HG03196 (cell line): Measurements from ENCODE around the gene ESR1.

Experiments
- ATAC-seq: cut with Tn5 transposase; IDR thresholded peaks from one replicate; pipeline ENCODE4 v1.9.1; 2021; ENCODE audit not compliant: unreplicated experiment

ESR1 gene

GRCh38 chr6:152089992-152090391, 282.5 kb downstream of the ESR1 start:
- ATAC-seq, result no peak

DNA sequence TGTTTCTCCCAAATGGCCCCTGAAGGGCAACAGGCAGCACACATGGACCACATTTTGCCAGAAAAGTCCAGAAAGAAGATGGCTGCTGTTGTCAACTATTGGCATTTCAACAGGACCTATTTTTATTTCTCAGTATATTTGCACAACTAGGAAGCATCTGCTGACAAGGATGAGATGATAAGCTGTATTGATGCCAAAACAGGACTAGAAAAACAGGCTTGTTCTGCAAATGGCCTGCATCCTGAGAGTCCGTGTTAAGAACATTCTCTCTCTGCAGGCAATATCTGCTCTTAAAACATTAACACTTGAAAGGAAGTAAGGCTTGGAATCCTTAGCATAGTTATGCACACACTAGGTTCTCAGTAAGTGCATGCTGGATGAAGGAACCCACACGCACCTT, 283.7 kb downstream of the ESR1 start:
- ATAC-seq, result no peak

GRCh38 chr6:152091851-152092341, 284.4 kb downstream of the ESR1 start:
- no peak for ATAC-seq

GRCh38 chr6:152093711-152094110, 286.2 kb downstream of the ESR1 start:
- ATAC-seq, result no peak

GRCh38 chr6:152094276-152094675, 286.8 kb downstream of the ESR1 start:
- no peak for ATAC-seq

GRCh38 chr6:152094992-152095592, 287.6 kb downstream of the ESR1 start:
- no peak for ATAC-seq

DNA sequence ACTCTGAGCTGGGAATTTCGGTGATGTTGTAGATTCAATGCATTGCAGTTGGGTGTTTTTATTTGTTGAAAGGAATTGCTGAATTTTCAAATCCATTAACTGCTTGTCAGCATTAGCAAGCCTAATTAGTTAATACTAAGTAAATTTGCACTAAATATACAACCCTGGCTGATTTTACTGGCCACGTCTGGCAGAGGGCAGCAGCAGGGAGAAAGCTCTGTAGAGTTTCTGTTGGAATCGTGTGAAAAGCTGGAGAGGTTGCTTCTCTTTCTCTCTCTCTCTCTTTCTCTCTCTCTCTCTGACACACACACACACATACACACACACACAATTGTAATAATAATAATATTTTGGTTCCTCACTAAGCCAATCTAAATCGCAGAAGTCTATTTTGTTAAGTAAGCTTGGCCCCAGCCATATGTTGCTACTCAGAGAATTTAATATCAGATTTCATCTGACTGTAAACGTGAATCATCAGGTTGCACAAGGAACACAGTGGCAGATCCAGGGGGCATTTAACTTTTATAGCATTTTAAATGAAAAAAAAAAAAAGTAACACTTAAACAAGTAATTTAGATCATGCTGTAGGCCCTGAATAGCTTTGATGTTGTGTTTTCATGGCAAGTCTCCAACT, 289.5 kb downstream of the ESR1 start:
- ATAC-seq, result no peak

- ATAC-seq, result no peak
These were observed 291.2 kb downstream of the ESR1 start for GRCh38 chr6:152098683-152099082.

DNA sequence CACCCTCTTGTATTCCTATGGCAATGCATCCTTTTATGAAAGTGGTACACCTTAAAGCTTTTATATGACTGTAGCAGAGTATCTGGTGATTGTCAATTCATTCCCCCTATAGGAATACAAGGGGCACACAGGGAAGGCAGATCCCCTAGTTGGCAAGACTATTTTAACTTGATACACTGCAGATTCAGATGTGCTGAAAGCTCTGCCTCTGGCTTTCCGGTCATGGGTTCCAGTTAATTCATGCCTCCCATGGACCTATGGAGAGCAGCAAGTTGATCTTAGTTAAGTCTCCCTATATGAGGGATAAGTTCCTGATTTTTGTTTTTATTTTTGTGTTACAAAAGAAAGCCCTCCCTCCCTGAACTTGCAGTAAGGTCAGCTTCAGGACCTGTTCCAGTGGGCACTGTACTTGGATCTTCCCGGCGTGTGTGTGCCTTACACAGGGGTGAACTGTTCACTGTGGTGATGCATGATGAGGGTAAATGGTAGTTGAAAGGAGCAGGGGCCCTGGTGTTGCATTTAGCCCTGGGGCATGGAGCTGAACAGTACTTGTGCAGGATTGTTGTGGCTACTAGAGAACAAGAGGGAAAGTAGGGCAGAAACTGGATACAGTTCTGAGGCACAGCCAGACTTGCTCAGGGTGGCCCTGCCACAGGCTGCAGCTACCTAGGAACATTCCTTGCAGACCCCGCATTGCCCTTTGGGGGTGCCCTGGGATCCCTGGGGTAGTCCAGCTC, 292.1 kb downstream of the ESR1 start:
- no peak for ATAC-seq

DNA sequence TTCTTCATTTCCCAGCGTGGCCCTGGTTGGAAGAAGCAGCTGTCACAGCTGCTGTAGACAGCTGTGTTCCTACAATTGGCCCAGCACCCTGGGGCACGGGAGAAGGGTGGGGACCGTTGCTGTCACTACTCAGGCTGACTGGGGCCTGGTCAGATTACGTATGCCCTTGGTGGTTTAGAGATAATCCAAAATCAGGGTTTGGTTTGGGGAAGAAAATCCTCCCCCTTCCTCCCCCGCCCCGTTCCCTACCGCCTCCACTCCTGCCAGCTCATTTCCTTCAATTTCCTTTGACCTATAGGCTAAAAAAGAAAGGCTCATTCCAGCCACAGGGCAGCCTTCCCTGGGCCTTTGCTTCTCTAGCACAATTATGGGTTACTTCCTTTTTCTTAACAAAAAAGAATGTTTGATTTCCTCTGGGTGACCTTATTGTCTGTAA, 292.7 kb downstream of the ESR1 start:
- no peak for ATAC-seq

DNA sequence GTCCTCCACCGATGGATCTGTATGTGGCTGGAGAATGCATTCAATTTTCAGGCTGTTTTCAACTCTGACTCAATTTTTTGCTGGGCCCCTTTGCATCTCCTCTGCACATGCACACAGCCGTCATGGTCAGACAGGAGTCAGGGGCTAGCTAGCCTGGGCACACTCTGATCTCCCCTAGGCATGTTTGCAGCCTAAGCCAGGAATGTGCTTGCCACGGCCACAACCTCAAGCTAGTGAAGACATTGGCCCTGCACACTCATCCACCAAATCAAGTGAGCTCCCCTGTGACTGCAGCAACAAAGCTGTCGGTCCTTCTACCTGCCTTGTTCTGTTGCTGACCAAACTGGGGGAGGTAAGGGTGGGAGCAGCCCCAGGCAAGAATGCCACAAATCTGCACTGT, 300.5 kb downstream of the ESR1 start:
- ATAC-seq, result no peak

DNA sequence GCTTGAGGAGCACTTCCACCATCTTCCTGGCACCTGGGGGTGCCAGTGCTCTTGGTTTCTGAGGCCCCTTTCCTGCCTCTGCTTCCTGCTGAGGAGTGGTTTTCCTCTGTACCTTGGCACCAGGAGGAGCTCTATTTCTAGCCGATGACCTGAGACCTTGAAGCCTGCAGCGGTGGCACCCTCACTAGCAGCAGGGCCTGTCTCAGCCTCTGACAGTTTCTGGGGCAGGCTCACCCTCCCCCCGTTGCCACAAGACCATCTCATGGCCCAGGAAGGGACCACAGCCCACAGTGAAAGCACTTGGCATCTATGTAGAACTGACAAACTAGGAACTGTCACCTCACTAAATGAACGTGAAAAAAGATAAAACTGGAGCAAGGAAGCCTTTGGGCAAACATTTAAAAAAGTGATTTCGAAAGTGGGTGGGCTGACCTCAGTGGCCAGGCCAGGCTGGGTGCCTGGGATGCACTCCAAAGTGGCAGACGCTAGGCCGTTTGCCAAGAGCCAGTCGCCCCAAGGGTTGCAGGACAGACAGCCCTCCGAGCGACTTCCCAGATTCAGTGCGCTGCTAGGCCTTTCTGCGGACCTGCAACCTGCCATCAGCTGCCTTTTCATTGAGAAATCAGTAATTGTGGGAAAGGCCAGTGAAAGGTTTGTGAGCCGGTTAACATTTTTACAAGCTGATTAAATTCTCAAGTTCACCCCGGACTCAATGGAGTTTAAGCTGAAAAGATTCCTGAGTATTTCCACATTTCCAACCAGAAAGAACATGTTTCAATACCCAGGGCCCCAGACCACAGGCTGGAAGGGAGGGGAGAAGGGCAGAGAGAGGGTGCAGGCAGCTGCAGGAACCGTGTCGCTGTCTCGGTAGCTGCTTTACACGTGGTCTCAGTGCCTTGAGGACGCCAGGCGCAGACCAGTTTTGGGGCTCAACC, 303.7 kb downstream of the ESR1 start:
- ATAC-seq, result no peak

GRCh38 chr6:152112491-152113261, 305.2 kb downstream of the ESR1 start:
- no peak for ATAC-seq

GRCh38 chr6:152117156-152118133, 310.0 kb downstream of the ESR1 start:
- peak; percentile 75 for ATAC-seq

- ATAC-seq, result no peak
These were observed 310.7 kb downstream of the ESR1 start for GRCh38 chr6:152118224-152118623.

DNA sequence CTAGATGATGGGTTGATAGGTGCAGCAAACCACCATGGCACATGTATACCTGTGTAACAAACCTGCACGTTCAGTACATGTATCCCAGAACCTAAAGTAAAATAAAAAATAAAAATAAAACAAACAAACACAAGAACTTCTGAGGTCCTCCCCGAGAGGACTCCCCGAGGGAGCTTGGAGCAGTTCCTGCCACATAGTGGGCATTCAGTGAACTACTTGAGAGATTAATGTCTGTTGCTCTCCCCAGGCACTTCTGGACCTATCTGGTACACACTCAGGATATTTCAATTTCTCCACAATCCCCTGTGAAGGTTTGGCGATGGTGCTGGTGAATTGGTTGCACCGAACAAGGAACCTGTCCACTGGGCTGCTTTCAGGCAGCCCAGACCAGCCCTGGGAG, 311.2 kb downstream of the ESR1 start:
- no peak for ATAC-seq

DNA sequence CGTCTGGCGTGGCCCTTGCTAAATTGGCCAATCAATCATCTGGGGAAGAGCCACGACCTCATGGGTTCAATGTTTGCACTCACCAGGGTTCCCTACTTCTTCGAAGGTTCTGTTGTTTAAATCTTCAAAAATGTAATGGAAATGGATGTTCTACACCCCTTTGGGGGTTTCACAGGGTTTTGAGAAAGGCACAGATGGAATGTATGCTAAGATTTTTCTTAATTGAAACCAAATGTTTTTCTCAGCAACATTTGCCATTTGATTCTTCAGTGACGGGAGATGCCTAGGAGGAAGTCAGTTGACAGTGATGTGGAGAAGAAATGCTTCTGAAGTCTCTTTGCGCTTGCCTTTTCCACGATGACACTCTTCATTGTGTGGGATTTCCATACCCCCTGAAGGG, 312.3 kb downstream of the ESR1 start:
- no peak for ATAC-seq

DNA sequence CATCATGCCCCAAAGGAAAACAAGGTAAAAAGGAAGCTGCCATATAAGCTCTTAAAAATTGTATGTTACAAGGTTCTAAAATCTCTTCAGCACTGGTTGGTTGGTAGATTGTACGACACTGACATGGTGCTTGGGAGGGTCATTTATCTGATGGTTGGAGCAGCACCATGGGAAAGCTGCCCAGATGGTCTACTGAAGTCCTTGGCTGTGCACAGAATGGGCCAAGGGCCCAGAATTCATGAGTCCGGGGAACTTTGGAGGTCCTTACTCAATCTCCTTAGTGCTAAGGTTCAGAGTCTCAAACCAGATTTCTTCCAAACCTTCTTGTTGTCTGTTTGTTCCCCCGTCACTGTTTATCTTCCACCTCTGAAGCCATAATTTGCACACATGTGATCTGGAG, 314.4 kb downstream of the ESR1 start:
- ATAC-seq, result no peak

DNA sequence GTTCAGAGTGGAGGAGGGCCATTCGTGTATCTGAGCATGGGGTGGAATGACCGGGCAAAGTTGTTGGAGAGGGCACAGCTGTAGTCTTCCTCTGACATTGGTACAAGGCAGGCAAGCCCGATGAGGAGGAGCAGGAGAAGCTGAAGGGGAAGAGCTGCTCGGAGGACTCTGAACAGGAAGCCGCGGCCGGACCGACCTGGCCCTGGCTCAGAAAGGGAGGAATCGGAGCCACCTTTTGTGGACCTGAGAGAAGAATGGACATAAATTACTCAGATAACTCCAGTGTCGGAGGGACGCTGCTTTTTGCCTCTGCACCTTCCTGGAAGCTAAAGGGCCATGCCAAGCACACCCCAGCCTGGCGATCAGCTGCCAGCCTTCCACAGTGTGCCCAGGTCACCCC, 315.0 kb downstream of the ESR1 start:
- no peak for ATAC-seq
